Natural killer cell (primary cell): ENCODE data around the gene RNF145. TPM values are rescaled to one million over a fixed set of nuclear protein-coding genes. Genes with fewer than 3 reads are reported as not detected.

ENCODE experiments used
- ATAC-seq, 3 donors: fragments of 150-1000 bp in 2 of 3; fragments of 200-7000 bp in 1 of 3; cut with Tn5 transposase; 1 replicate in 1 of 3; 2 replicates in 2 of 3; pipeline ENCODE4 v1.10.0; 2021; ENCODE audit warnings: mild to moderate bottlenecking in 2 of 3, moderate library complexity in 2 of 3
- DNase-seq, 2 donors: peaks; one replicate each; pipeline versions ENCODE4 v3.0.0 to v3.0.0-alpha.2; 2013 to 2021; ENCODE audit warnings: mixed read lengths in 1 of 2
- H3K27ac ChIP-seq: one replicate; pipeline ENCODE4 v1.5.1; 2013; ENCODE audit warnings: mild to moderate bottlenecking, low read length
- H3K27me3 ChIP-seq: one replicate; pipeline ENCODE4 v1.6.1; 2013; ENCODE audit warnings: low read length; ENCODE audit not compliant: control insufficient read depth, insufficient read depth
- H3K36me3 ChIP-seq: one replicate; pipeline ENCODE4 v1.6.1; 2013; ENCODE audit warnings: low read length; ENCODE audit not compliant: control insufficient read depth, insufficient read depth
- H3K4me1 ChIP-seq: one replicate; pipeline ENCODE4 v1.6.1; 2013; ENCODE audit warnings: low read length; ENCODE audit not compliant: control insufficient read depth, insufficient read depth
- H3K4me3 ChIP-seq: one replicate; pipeline ENCODE4 v1.5.1; 2013; ENCODE audit warnings: low read length
- H3K9me3 ChIP-seq: one replicate; pipeline ENCODE4 v1.6.1; 2013; ENCODE audit warnings: low read length; ENCODE audit not compliant: control insufficient read depth, insufficient read depth
- H3K27ac Mint-ChIP-seq, 2 donors: one replicate each; pipeline ENCODE4 v1.8.0; 2022; ENCODE audit warnings: mild to moderate bottlenecking in 2 of 2, mixed read lengths in 2 of 2, moderate library complexity in 1 of 2
- H3K27me3 Mint-ChIP-seq, 2 donors: one replicate each; pipeline ENCODE4 v1.8.0; 2022; ENCODE audit warnings: low read depth in 2 of 2, mixed read lengths in 2 of 2
- H3K36me3 Mint-ChIP-seq: one replicate; pipeline ENCODE4 v1.8.0; 2022; ENCODE audit warnings: mixed read lengths
- H3K4me1 Mint-ChIP-seq, 2 donors: one replicate each; pipeline ENCODE4 v1.8.0; 2022; ENCODE audit warnings: mixed read lengths in 2 of 2
- H3K4me3 Mint-ChIP-seq: one replicate; pipeline ENCODE4 v1.8.0; 2022; ENCODE audit warnings: mild to moderate bottlenecking, moderate library complexity, mixed read lengths
- H3K9me3 Mint-ChIP-seq, 2 donors: one replicate each; pipeline ENCODE4 v1.8.0; 2022; ENCODE audit warnings: mixed read lengths in 2 of 2
- CTCF ChIP-seq: fragments of 200-600 bp; IDR thresholded peaks from one replicate; pipeline ENCODE4 v1.8.0; 2022; ENCODE audit warnings: antibody characterized with exemption
- WGBS: methylation state at CpG from one replicate; pipeline ENCODE4 v1.1.7; 2013; ENCODE audit warnings: missing lambda C conversion rate; ENCODE audit not compliant: insufficient coverage; 5-methylcytosine and 5-hydroxymethylcytosine counted together
- intact Hi-C: fragments of 100-400 bp; cut with micrococcal nuclease; formaldehyde crosslinking; loops from one replicate; pipeline ENCODE4 v1.14.2; 2022
- total RNA-seq, 4 donors: library from RNA; stranded (reverse); fragments of 120-200 nt in 1 of 4; gene quantifications; one replicate each; pipeline versions ENCODE4 v1.2.3 to v1.2.4, GENCODE V29; 2013 to 2022

Gene RNF145
- total RNA-seq, 3 donors from 2014 or later (not counting 1 experiment from before 2014, with no cell fraction given), result 29.8 to 40.4 (median 38.4) TPM

DNA sequence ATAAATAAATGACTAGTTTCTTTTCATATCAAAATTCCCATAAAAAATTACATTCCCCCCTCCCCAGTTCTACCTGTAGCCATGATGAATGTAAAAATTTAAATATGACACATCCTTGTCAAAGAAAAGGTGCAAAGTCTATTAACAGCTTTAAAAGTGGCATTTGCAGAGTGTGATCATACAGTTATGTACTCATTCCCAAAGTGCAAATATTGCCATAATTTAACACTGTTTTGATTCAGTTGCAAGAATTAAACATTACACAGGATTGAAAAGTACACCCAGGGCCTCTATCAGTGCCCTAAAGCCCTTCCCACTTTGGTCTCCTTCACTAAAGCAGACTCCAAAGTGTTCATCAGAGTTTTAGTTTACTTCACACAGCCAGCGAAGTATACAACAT is 51.8 kb downstream of the RNF145 start:
- Histone ChIP-seq H3K4me3 (no peak overlapping the region), H3K27ac (no peak overlapping the region), H3K9me3 (no peaks in the 10 kb centered on the region), H3K4me1 (peaks cover 4% of the 10 kb centered on the region), H3K36me3 (peaks cover 39% of the 10 kb centered on the region), H3K27me3 (no peaks in the 10 kb centered on the region)
- no peak overlapping the region for H3K4me3 Mint-ChIP-seq
- peaks cover 16% of the 10 kb centered on the region for H3K36me3 Mint-ChIP-seq
- WGBS, result 100% methylated on average over 1 of the region's 1 CpG
- TF ChIP-seq CTCF, result no peak
- H3K27ac Mint-ChIP-seq, result no peak overlapping the region
- no peaks in the 10 kb centered on the region for H3K27me3 Mint-ChIP-seq
- peaks cover 10 to 12% of the 10 kb centered on the region in 2 donors for H3K4me1 Mint-ChIP-seq
- no peaks in the 10 kb centered on the region for H3K9me3 Mint-ChIP-seq
- DNase-seq (no peak), ATAC-seq (no peak)
- intact Hi-C loops, result loop anchor here (2.0 to 5.0 kb wide), 3 partner anchors 105 to 829 kb away; partner anchors contain the start of gene UBLCP1

GRCh38 chr5:159156426-159157238 is 52.7 kb downstream of the RNF145 start:
- Histone ChIP-seq H3K27ac (no peak overlapping the region), H3K36me3 (peaks cover 33% of the 10 kb centered on the region), H3K27me3 (no peaks in the 10 kb centered on the region), H3K9me3 (no peaks in the 10 kb centered on the region), H3K4me1 (peaks cover 4% of the 10 kb centered on the region), H3K4me3 (no peak overlapping the region)
- peak; percentile 76 to 80 (median 79) for ATAC-seq
- Mint-ChIP-seq H3K4me3 (no peak overlapping the region), H3K4me1 (peaks cover 10 to 12% of the 10 kb centered on the region in 2 donors), H3K9me3 (no peaks in the 10 kb centered on the region), H3K27me3 (peaks cover 0 to under 1% of the 10 kb centered on the region in 2 donors), H3K36me3 (peaks cover 16% of the 10 kb centered on the region), H3K27ac (peak overlapping the region in 1 of 2 donors; percentile 42)
- TF ChIP-seq CTCF, result peak; percentile 88
- peak in 1 of 2 donors; percentile 88 for DNase-seq
- WGBS, result 27% methylated on average over 6 of the region's 6 CpGs
- intact Hi-C loops, result loop anchor here (1.0 to 5.0 kb wide), 4 partner anchors 106 to 830 kb away; partner anchors contain the start of gene UBLCP1

DNA sequence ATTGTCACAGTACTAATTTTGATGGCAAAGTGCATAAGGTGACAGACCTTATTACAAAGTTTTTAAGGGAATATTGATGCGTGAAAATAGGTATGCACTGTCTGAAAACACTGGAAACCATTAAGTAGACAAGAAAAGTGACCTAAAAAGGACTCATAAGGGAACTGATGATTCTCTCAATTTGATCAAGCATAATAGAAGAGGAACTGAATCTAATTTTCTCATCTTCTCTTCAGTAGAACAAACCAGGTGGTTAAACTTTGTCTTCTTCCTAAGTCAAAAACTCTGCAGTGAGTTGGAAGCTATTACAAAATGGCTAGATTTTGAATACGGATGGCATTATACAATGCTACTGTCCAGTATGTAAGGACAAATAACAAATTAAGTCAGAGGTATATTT is 53.4 kb downstream of the RNF145 start:
- peaks cover 16% of the 10 kb centered on the region for H3K36me3 Mint-ChIP-seq
- H3K4me3 Mint-ChIP-seq, result no peak overlapping the region

More for the DNA sequence above, 53.4 kb downstream of the RNF145 start:
- Histone ChIP-seq H3K27me3 (no peaks in the 10 kb centered on the region), H3K27ac (no peak overlapping the region), H3K9me3 (no peaks in the 10 kb centered on the region), H3K36me3 (peaks cover 28% of the 10 kb centered on the region), H3K4me1 (peaks cover 4% of the 10 kb centered on the region), H3K4me3 (no peak overlapping the region)
- DNase-seq (no peak), ATAC-seq (no peak)
- Mint-ChIP-seq H3K27me3 (peaks cover 0 to 7% of the 10 kb centered on the region in 2 donors), H3K9me3 (no peaks in the 10 kb centered on the region), H3K27ac (no peak overlapping the region), H3K4me1 (peaks cover 10 to 12% of the 10 kb centered on the region in 2 donors)
- intact Hi-C loops, result loop anchor here (1.0 to 5.0 kb wide), 4 partner anchors 107 to 831 kb away; partner anchors contain the start of gene UBLCP1
- 34% methylated on average over 2 of the region's 2 CpGs for WGBS
- TF ChIP-seq CTCF, result no peak
